ENCODE data around the gene GTF2A2. TPM values are rescaled to one million over a fixed set of nuclear protein-coding genes. Genes with fewer than 3 reads are reported as not detected.

The GTF2A2 gene
- total RNA-seq, 2 experiments from 2014 or later: 167 to 173 TPM

GRCh38 chr15:59686389-59686788 is 29.1 kb upstream of the GTF2A2 start:
- H3K36me3 Mint-ChIP-seq (ENCODE audit: low read depth): peaks cover 28% of the 10 kb centered on the region
- intact Hi-C loops (cut with micrococcal nuclease): no loop called here
- H3K4me1 Mint-ChIP-seq (ENCODE audit: low read depth): peaks cover 51% of the 10 kb centered on the region
- ChIA-PET CTCF (interaction anchor here (1.2 kb wide), 1 partner anchor 16 kb away, joined by 3 read pairs; no protein-coding TSS in a partner anchor), POLR2A (interaction anchor here (0.7 kb wide), 1 partner anchor 701 kb away, joined by 3 read pairs; no protein-coding TSS in a partner anchor)
- TF ChIP-seq CTCF (IDR thresholded peaks at IDR 0.05): no peak
- peak overlapping the region; percentile 51 for H3K27ac Mint-ChIP-seq
- no peaks in the 10 kb centered on the region for H3K9me3 Mint-ChIP-seq
- DNase-seq (no peak), ATAC-seq (no peak)
- peak overlapping the region; percentile 46 for H3K4me3 Mint-ChIP-seq
- H3K27me3 Mint-ChIP-seq: no peaks in the 10 kb centered on the region

DNA sequence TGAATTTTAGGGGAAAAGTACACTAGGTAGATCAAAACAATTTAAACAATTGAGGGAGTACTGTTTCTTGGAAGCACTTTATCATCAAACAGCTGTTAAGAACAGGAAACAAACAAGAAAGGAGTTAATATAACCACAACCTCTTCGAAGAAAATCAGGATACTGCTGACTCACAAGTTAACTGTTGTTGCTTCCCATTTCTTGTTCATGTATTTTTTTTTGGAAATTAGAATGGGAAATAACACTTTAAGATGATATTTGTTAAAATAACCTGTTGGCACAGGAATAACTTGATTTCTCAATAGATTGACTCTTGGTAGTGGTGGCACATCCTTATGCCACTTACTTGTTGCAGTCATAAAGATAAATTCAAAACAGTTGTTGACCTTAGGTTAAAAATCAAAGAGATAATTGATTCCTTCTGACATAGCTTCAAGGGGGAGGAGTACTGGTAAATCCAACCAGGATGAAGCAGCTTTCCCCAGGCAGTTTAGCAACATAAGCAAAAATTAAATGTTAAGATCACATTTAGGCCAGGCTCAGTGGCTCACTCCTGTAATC is 28.5 kb upstream of the GTF2A2 start:
- no peaks in the 10 kb centered on the region for H3K27me3 Mint-ChIP-seq
- H3K9me3 Mint-ChIP-seq: no peaks in the 10 kb centered on the region
- CTCF ChIA-PET: interaction anchor here (1.2 kb wide), 1 partner anchor 15 kb away, joined by 3 read pairs; no protein-coding TSS in a partner anchor

DNA sequence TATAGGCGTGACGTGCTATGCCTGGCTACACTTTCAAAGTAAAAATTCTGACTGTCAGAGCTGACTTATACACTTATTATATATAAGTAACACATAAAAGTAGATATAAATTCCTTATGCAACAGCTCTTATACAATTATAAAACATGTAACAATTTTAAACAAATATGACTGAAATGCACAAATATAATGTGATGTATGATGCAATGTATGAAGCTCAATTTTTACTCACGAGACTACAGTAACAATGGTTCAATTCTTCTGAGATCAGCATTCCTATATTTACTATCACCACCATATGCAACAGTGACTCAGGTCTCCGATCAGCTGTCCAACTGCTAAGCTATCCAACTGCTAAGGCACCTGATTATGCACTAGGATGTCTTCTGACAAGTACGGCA is 23.6 kb upstream of the GTF2A2 start:
- H3K4me1 Mint-ChIP-seq (ENCODE audit: low read depth): peaks cover 32% of the 10 kb centered on the region
- ATAC-seq (no peak), DNase-seq (no peak)
- no peak overlapping the region for H3K4me3 Mint-ChIP-seq
- peaks cover 37% of the 10 kb centered on the region for H3K36me3 Mint-ChIP-seq (ENCODE audit: low read depth)
- H3K27ac Mint-ChIP-seq: no peak overlapping the region
- no peaks in the 10 kb centered on the region for H3K27me3 Mint-ChIP-seq
- ChIA-PET CTCF (interaction anchor here (0.6 to 1.5 kb wide), 3 partner anchors 11 to 520 kb away, joined by 3 to 5 read pairs (median 4); no protein-coding TSS in a partner anchor), POLR2A (interaction anchor here (1.3 kb wide), 3 partner anchors 8 to 35 kb away, joined by 3 to 5 read pairs (median 4); partner anchors contain the start of genes BNIP2 and GTF2A2)
- no peaks in the 10 kb centered on the region for H3K9me3 Mint-ChIP-seq
- TF ChIP-seq CTCF (IDR thresholded peaks at IDR 0.05): no peak
- intact Hi-C loops (cut with micrococcal nuclease): no loop called here

More for the DNA sequence above, 28.5 kb upstream of the GTF2A2 start:
- peaks cover 47% of the 10 kb centered on the region for H3K4me1 Mint-ChIP-seq (ENCODE audit: low read depth)
- TF ChIP-seq CTCF (IDR thresholded peaks at IDR 0.05): no peak
- POLR2A ChIA-PET: no interaction called here
- ATAC-seq: no peak
- peaks cover 31% of the 10 kb centered on the region for H3K36me3 Mint-ChIP-seq (ENCODE audit: low read depth)
- intact Hi-C loops (cut with micrococcal nuclease): no loop called here
- peak overlapping the region; percentile 51 for H3K27ac Mint-ChIP-seq
- peak overlapping the region; percentile 46 for H3K4me3 Mint-ChIP-seq
- DNase-seq: no peak

DNA sequence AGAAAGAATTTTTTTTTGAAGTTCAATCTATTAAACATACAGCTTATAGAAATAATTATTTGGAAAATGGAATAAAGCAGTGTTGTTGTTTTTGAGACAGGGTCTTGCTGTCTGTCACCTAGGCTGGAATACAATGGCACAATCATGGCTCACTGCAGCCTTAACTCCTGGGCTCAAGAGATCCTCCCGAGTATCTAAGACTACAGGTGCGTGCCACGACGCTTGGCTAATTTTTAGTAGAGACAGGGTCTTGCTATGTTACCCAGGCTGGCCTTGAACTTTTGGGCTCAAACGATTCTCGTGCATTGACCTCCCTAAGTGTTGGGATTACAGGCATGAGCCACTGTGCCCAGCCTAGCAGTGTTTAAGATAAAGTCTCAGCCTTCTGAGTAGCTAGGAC is 23.0 kb upstream of the GTF2A2 start:
- no peak overlapping the region for H3K4me3 Mint-ChIP-seq
- intact Hi-C loops (cut with micrococcal nuclease): no loop called here
- ChIA-PET POLR2A (interaction anchor here (1.3 kb wide), 3 partner anchors 9 to 34 kb away, joined by 3 to 5 read pairs (median 4); partner anchors contain the start of genes BNIP2 and GTF2A2), CTCF (interaction anchor here (1.1 to 1.5 kb wide), 2 partner anchors 11 to 147 kb away, joined by 3 to 4 read pairs; no protein-coding TSS in a partner anchor)
- H3K27ac Mint-ChIP-seq: no peak overlapping the region
- no peak for TF ChIP-seq CTCF (IDR thresholded peaks at IDR 0.05)
- no peaks in the 10 kb centered on the region for H3K9me3 Mint-ChIP-seq
- H3K36me3 Mint-ChIP-seq (ENCODE audit: low read depth): peaks cover 32% of the 10 kb centered on the region
- ATAC-seq (no peak), DNase-seq (no peak)
- peaks cover 26% of the 10 kb centered on the region for H3K4me1 Mint-ChIP-seq (ENCODE audit: low read depth)
- no peaks in the 10 kb centered on the region for H3K27me3 Mint-ChIP-seq

- H3K36me3 Mint-ChIP-seq (ENCODE audit: low read depth): peaks cover 36% of the 10 kb centered on the region
- ChIA-PET CTCF (no interaction called here), POLR2A (interaction anchor here (1.1 to 1.3 kb wide), 2 partner anchors 9 to 25 kb away, joined by 3 read pairs; no protein-coding TSS in a partner anchor)
- H3K9me3 Mint-ChIP-seq: no peaks in the 10 kb centered on the region
- ATAC-seq (no peak), DNase-seq (no peak)
- no peaks in the 10 kb centered on the region for H3K27me3 Mint-ChIP-seq
- intact Hi-C loops (cut with micrococcal nuclease): no loop called here
- no peak for TF ChIP-seq CTCF (IDR thresholded peaks at IDR 0.05)
- no peak overlapping the region for H3K4me3 Mint-ChIP-seq
- peak overlapping the region; percentile 78 for H3K27ac Mint-ChIP-seq
- H3K4me1 Mint-ChIP-seq (ENCODE audit: low read depth): peaks cover 13% of the 10 kb centered on the region
Measured at GRCh38 chr15:59678620-59679019, 21.3 kb upstream of the GTF2A2 start.
